Measurements from ENCODE around the gene CORO6.

DNA sequence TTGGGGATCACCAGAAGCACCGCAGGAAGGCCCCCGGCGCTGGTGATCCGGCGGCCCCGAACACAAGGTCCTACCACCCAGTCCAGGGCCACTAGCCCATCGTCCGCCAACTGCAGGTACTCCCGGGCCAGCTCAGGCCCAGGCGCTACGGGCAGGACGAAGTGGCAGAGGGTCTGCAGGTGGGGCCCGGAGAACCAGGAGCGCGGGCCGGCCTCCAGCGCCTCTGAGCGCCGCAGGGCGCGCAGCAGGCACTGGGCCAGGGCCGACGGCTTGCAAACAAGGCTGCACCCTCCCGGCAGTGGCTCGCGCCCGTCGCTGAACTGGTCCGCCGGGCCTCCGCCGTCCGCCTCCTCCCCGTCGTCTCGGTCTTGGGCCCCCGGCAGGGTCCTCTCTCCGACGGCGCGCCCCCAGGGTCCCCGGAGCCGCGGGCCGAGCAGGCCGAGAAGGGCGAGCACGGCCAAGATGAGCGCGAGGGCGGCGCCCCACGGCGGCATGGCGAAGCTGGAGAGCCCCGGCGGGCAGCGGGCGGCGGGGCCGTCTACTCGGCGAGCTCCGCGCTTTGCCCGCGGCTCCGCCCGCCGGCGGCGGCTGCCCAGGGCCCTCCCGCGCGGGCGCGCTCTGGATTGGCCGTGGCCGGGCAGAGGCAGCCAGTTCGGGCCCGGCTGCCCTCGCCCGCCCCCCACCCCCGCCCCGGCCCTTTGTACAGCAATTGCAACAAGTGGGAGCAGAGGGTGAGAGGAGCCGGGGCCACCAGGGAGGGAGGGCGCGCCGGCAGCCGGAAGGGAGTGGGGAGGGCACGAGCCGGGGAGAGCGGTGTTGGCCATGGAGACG is 56.0 kb downstream of the CORO6 start, which contains the start of gene ABHD15:
- TF ChIP-seq JUNB (IDR thresholded peaks at IDR 0.05) (no peak), CHD2 (IDR thresholded peaks at IDR 0.05; ENCODE audit: low read length, partially characterized antibody) (no peak), RFX5 (IDR thresholded peaks at IDR 0.05) (no peak)
- TF ChIP-seq, protein P1, sequence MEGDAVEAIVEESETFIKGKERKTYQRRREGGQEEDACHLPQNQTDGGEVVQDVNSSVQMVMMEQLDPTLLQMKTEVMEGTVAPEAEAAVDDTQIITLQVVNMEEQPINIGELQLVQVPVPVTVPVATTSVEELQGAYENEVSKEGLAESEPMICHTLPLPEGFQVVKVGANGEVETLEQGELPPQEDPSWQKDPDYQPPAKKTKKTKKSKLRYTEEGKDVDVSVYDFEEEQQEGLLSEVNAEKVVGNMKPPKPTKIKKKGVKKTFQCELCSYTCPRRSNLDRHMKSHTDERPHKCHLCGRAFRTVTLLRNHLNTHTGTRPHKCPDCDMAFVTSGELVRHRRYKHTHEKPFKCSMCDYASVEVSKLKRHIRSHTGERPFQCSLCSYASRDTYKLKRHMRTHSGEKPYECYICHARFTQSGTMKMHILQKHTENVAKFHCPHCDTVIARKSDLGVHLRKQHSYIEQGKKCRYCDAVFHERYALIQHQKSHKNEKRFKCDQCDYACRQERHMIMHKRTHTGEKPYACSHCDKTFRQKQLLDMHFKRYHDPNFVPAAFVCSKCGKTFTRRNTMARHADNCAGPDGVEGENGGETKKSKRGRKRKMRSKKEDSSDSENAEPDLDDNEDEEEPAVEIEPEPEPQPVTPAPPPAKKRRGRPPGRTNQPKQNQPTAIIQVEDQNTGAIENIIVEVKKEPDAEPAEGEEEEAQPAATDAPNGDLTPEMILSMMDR (IDR thresholded peaks at IDR 0.05), result no peak
- TF ChIP-seq, protein P2, sequence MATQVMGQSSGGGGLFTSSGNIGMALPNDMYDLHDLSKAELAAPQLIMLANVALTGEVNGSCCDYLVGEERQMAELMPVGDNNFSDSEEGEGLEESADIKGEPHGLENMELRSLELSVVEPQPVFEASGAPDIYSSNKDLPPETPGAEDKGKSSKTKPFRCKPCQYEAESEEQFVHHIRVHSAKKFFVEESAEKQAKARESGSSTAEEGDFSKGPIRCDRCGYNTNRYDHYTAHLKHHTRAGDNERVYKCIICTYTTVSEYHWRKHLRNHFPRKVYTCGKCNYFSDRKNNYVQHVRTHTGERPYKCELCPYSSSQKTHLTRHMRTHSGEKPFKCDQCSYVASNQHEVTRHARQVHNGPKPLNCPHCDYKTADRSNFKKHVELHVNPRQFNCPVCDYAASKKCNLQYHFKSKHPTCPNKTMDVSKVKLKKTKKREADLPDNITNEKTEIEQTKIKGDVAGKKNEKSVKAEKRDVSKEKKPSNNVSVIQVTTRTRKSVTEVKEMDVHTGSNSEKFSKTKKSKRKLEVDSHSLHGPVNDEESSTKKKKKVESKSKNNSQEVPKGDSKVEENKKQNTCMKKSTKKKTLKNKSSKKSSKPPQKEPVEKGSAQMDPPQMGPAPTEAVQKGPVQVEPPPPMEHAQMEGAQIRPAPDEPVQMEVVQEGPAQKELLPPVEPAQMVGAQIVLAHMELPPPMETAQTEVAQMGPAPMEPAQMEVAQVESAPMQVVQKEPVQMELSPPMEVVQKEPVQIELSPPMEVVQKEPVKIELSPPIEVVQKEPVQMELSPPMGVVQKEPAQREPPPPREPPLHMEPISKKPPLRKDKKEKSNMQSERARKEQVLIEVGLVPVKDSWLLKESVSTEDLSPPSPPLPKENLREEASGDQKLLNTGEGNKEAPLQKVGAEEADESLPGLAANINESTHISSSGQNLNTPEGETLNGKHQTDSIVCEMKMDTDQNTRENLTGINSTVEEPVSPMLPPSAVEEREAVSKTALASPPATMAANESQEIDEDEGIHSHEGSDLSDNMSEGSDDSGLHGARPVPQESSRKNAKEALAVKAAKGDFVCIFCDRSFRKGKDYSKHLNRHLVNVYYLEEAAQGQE (IDR thresholded peaks at IDR 0.05), result no peak

All from A549 (cell line).